ENCODE measurements around the gene TANGO6. TPM values are rescaled to one million over a fixed set of nuclear protein-coding genes. Genes with fewer than 3 reads are reported as not detected.

The TANGO6 gene
- total and polyA plus RNA-seq, 10 of the 15 experiments (the other 5 are each of a cell fraction or from before 2014, with no cell fraction given): 1.1 to 20.6 (median 11.0) TPM

DNA sequence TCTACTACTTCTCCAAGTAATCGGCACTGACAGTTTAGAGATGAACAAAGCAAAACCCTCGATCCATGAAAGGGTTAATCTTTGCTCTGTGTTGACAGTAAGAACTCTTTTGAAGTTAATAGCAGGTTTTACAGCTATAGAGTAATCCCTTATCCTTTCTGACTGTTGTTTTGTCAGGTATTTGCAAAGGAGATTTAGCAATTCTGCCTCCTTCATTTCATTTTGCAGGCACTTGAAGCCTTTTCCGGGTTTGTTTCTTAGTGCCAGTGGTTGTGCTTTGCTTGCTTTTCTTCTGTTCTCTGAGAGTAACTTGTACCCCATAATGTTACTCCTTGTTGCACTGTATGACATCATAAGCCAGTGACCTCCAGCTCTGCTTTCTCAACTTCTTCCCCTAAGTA lies 64.5 kb downstream of the TANGO6 start:
- no peaks in the 10 kb centered on the region for H3K27me3 ChIP-seq (replicated peaks in 1 of 2; ENCODE audit: control insufficient read depth in 2 of 2, insufficient read depth in 2 of 2, low read length in 1 of 2)
- H3K4me3 ChIP-seq: no peak overlapping the region
- H2AFZ ChIP-seq (ENCODE audit: control insufficient read depth, low read depth, low read length): no peak overlapping the region
- ChIA-PET POLR2A (no interaction called here), CTCF (no interaction called here), SMC1A (ENCODE audit: uncharacterized antibody, unreplicated experiment) (interaction anchor here (1.6 kb wide), 1 partner anchor 9 kb away, joined by 3 read pairs; no protein-coding TSS in a partner anchor), RAD21 (ENCODE audit: unreplicated experiment) (no interaction called here)
- H3K36me3 ChIP-seq (ENCODE audit: control insufficient read depth in 2 of 2, insufficient read depth in 2 of 2, low read length in 1 of 2): 0 out of 4 replicates have a peak, but pooled peaks cover 0 to 3% of the 10 kb centered on the region in 2 experiments
- H3K9ac ChIP-seq (ENCODE audit: control insufficient read depth, insufficient read depth, low read length): no peak overlapping the region
- H3K9me3 ChIP-seq (replicated peaks; ENCODE audit: control insufficient read depth, insufficient read depth, low read length): no peaks in the 10 kb centered on the region
- no peaks in the 10 kb centered on the region for H3K4me1 ChIP-seq (ENCODE audit: control insufficient read depth, insufficient read depth, low read length)
- no peaks in the 10 kb centered on the region for H4K20me1 ChIP-seq (ENCODE audit: control insufficient read depth, insufficient read depth)
- in situ Hi-C loops (cut with MboI) (no loop called here), intact Hi-C loops (cut with micrococcal nuclease; ENCODE audit: unreplicated experiment) (loop anchor here (10.0 kb wide), 1 partner anchor 377 kb away; no protein-coding TSS in a partner anchor)
- BruUV-seq (replicated peaks): no TSS peak
- FAIRE-seq (no peak), ATAC-seq (no peak), DNase-seq (ENCODE audit: low read depth, low spot score) (no peak)
- no peaks in the 10 kb centered on the region for H3K79me2 ChIP-seq (ENCODE audit: control insufficient read depth, insufficient read depth, low read length)
- H3K27ac ChIP-seq (ENCODE audit: control insufficient read depth, insufficient read depth): no peak overlapping the region
- 68% methylated on average over 3 of the region's 3 CpGs for WGBS (ENCODE audit: insufficient coverage, insufficient replicate concordance, low lambda C conversion rate, missing lambda C conversion rate)
- no peak overlapping the region for H3K4me2 ChIP-seq (ENCODE audit: control insufficient read depth, insufficient read depth)
- TF ChIP-seq, protein P1, sequence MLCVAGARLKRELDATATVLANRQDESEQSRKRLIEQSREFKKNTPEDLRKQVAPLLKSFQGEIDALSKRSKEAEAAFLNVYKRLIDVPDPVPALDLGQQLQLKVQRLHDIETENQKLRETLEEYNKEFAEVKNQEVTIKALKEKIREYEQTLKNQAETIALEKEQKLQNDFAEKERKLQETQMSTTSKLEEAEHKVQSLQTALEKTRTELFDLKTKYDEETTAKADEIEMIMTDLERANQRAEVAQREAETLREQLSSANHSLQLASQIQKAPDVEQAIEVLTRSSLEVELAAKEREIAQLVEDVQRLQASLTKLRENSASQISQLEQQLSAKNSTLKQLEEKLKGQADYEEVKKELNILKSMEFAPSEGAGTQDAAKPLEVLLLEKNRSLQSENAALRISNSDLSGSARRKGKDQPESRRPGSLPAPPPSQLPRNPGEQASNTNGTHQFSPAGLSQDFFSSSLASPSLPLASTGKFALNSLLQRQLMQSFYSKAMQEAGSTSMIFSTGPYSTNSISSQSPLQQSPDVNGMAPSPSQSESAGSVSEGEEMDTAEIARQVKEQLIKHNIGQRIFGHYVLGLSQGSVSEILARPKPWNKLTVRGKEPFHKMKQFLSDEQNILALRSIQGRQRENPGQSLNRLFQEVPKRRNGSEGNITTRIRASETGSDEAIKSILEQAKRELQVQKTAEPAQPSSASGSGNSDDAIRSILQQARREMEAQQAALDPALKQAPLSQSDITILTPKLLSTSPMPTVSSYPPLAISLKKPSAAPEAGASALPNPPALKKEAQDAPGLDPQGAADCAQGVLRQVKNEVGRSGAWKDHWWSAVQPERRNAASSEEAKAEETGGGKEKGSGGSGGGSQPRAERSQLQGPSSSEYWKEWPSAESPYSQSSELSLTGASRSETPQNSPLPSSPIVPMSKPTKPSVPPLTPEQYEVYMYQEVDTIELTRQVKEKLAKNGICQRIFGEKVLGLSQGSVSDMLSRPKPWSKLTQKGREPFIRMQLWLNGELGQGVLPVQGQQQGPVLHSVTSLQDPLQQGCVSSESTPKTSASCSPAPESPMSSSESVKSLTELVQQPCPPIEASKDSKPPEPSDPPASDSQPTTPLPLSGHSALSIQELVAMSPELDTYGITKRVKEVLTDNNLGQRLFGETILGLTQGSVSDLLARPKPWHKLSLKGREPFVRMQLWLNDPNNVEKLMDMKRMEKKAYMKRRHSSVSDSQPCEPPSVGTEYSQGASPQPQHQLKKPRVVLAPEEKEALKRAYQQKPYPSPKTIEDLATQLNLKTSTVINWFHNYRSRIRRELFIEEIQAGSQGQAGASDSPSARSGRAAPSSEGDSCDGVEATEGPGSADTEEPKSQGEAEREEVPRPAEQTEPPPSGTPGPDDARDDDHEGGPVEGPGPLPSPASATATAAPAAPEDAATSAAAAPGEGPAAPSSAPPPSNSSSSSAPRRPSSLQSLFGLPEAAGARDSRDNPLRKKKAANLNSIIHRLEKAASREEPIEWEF (IDR thresholded peaks at IDR 0.05; ENCODE audit: insufficient replicate concordance, low read depth, low read length): no peak
- no peak for TF ChIP-seq RCOR1 (conservative IDR thresholded peaks at IDR 0.05; ENCODE audit: low read depth, low read length)
- TF ChIP-seq, protein P2, sequence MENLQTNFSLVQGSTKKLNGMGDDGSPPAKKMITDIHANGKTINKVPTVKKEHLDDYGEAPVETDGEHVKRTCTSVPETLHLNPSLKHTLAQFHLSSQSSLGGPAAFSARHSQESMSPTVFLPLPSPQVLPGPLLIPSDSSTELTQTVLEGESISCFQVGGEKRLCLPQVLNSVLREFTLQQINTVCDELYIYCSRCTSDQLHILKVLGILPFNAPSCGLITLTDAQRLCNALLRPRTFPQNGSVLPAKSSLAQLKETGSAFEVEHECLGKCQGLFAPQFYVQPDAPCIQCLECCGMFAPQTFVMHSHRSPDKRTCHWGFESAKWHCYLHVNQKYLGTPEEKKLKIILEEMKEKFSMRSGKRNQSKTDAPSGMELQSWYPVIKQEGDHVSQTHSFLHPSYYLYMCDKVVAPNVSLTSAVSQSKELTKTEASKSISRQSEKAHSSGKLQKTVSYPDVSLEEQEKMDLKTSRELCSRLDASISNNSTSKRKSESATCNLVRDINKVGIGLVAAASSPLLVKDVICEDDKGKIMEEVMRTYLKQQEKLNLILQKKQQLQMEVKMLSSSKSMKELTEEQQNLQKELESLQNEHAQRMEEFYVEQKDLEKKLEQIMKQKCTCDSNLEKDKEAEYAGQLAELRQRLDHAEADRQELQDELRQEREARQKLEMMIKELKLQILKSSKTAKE (IDR thresholded peaks at IDR 0.05; ENCODE audit: low read depth, poor library complexity, severe bottlenecking): no peak
- TF ChIP-seq SMC3 (IDR thresholded peaks at IDR 0.05; ENCODE audit: borderline replicate concordance, low read length): no peak
- no peak for TF ChIP-seq HDAC6 (IDR thresholded peaks at IDR 0.05; ENCODE audit: unreplicated experiment)
- TF ChIP-seq, protein P3, sequence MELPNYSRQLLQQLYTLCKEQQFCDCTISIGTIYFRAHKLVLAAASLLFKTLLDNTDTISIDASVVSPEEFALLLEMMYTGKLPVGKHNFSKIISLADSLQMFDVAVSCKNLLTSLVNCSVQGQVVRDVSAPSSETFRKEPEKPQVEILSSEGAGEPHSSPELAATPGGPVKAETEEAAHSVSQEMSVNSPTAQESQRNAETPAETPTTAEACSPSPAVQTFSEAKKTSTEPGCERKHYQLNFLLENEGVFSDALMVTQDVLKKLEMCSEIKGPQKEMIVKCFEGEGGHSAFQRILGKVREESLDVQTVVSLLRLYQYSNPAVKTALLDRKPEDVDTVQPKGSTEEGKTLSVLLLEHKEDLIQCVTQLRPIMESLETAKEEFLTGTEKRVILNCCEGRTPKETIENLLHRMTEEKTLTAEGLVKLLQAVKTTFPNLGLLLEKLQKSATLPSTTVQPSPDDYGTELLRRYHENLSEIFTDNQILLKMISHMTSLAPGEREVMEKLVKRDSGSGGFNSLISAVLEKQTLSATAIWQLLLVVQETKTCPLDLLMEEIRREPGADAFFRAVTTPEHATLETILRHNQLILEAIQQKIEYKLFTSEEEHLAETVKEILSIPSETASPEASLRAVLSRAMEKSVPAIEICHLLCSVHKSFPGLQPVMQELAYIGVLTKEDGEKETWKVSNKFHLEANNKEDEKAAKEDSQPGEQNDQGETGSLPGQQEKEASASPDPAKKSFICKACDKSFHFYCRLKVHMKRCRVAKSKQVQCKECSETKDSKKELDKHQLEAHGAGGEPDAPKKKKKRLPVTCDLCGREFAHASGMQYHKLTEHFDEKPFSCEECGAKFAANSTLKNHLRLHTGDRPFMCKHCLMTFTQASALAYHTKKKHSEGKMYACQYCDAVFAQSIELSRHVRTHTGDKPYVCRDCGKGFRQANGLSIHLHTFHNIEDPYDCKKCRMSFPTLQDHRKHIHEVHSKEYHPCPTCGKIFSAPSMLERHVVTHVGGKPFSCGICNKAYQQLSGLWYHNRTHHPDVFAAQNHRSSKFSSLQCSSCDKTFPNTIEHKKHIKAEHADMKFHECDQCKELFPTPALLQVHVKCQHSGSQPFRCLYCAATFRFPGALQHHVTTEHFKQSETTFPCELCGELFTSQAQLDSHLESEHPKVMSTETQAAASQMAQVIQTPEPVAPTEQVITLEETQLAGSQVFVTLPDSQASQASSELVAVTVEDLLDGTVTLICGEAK (IDR thresholded peaks at IDR 0.05; ENCODE audit: borderline replicate concordance): no peak
- TF ChIP-seq, protein P4, sequence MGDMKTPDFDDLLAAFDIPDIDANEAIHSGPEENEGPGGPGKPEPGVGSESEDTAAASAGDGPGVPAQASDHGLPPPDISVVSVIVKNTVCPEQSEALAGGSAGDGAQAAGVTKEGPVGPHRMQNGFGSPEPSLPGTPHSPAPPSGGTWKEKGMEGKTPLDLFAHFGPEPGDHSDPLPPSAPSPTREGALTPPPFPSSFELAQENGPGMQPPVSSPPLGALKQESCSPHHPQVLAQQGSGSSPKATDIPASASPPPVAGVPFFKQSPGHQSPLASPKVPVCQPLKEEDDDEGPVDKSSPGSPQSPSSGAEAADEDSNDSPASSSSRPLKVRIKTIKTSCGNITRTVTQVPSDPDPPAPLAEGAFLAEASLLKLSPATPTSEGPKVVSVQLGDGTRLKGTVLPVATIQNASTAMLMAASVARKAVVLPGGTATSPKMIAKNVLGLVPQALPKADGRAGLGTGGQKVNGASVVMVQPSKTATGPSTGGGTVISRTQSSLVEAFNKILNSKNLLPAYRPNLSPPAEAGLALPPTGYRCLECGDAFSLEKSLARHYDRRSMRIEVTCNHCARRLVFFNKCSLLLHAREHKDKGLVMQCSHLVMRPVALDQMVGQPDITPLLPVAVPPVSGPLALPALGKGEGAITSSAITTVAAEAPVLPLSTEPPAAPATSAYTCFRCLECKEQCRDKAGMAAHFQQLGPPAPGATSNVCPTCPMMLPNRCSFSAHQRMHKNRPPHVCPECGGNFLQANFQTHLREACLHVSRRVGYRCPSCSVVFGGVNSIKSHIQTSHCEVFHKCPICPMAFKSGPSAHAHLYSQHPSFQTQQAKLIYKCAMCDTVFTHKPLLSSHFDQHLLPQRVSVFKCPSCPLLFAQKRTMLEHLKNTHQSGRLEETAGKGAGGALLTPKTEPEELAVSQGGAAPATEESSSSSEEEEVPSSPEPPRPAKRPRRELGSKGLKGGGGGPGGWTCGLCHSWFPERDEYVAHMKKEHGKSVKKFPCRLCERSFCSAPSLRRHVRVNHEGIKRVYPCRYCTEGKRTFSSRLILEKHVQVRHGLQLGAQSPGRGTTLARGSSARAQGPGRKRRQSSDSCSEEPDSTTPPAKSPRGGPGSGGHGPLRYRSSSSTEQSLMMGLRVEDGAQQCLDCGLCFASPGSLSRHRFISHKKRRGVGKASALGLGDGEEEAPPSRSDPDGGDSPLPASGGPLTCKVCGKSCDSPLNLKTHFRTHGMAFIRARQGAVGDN (IDR thresholded peaks at IDR 0.05): no peak
- TF ChIP-seq YBX1 (IDR thresholded peaks at IDR 0.05): no peak
